H1 (cell line): Measurements from ENCODE around the gene B3GALT5. TPM values are rescaled to one million over a fixed set of nuclear protein-coding genes. Genes with fewer than 3 reads are reported as not detected.

Experiments
- CTCF ChIA-PET: fragments of 300-600 bp; sonication (Branson Sonifier 250); formaldehyde crosslinking; loops from one replicate; lab custom pipeline; 2021; ENCODE audit not compliant: partially characterized antibody; lab: Charles Lee
- POLR2A ChIA-PET: fragments of 300-600 bp; sonication (Branson Sonifier 250); formaldehyde crosslinking; loops from one replicate; lab custom pipeline; 2021; ENCODE audit warnings: inconsistent platforms; ENCODE audit not compliant: partially characterized antibody; lab: Charles Lee
- DNase-seq, 2 experiments: peaks; one replicate each; pipeline versions ENCODE4 v3.0.0 to v3.0.0-alpha.2; 2010 to 2022; ENCODE audit warnings: low spot score in 2 of 2, low read depth in 1 of 2, mixed read lengths in 1 of 2
- FAIRE-seq: peaks from 2 replicates; lab custom pipeline; 2011; peaks lifted over from hg19 to GRCh38; lab: Jason Lieb, UNC
- H2AFZ ChIP-seq: 2 replicates; pipeline ENCODE4 v1.8.1; 2012; ENCODE audit warnings: low read length, inconsistent platforms
- H2AK5ac ChIP-seq: 2 replicates; pipeline ENCODE4 v1.6.1; 2013; ENCODE audit warnings: low read depth, low read length
- H2BK120ac ChIP-seq: replicated peaks from 2 replicates; pipeline ENCODE3; 2013; ENCODE audit warnings: low read depth, low read length, inconsistent platforms
- H2BK12ac ChIP-seq: 2 replicates; pipeline ENCODE4 v1.6.1; 2013; ENCODE audit warnings: low read depth, low read length
- H2BK15ac ChIP-seq: 2 replicates; pipeline ENCODE4 v1.6.1; 2013; ENCODE audit warnings: low read length
- H2BK20ac ChIP-seq: 2 replicates; pipeline ENCODE4 v1.6.1; 2013; ENCODE audit warnings: low read length
- H2BK5ac ChIP-seq: 2 replicates; pipeline ENCODE4 v1.6.1; 2013; ENCODE audit warnings: low read depth, low read length
- H3K14ac ChIP-seq: 2 replicates; pipeline ENCODE4 v1.6.1; 2013; ENCODE audit warnings: inconsistent platforms; ENCODE audit not compliant: insufficient read length
- H3K18ac ChIP-seq: 2 replicates; pipeline ENCODE4 v1.6.1; 2013; ENCODE audit warnings: low read length; ENCODE audit errors: extremely low read depth
- H3K23ac ChIP-seq: 2 replicates; pipeline ENCODE4 v1.6.1; 2013; ENCODE audit warnings: inconsistent platforms; ENCODE audit not compliant: insufficient read length
- H3K23me2 ChIP-seq: 2 replicates; pipeline ENCODE4 v1.6.1; 2013; ENCODE audit warnings: low read depth, low read length
- H3K27ac ChIP-seq: 2 replicates; pipeline ENCODE4 v1.6.1; 2011; ENCODE audit warnings: low read depth, low read length, inconsistent platforms
- H3K27me3 ChIP-seq, 4 experiments: replicated peaks in 1 of 4; 1 replicate in 1 of 4; 2 replicates in 3 of 4; pipeline versions ENCODE4 v1.6.1 to v1.8.1; 2011 to 2013; ENCODE audit warnings: low read length in 3 of 4, mild to moderate bottlenecking in 3 of 4, inconsistent platforms in 2 of 4, mixed read lengths in 2 of 4, moderate library complexity in 1 of 4; ENCODE audit not compliant: control insufficient read depth in 3 of 4, insufficient read depth in 3 of 4; ENCODE audit errors: extremely low read depth in 1 of 4
- H3K36me3 ChIP-seq, 4 experiments: 2 replicates each; pipeline versions ENCODE4 v1.6.1 to v1.8.1; 2011 to 2013; ENCODE audit warnings: mild to moderate bottlenecking in 4 of 4, low read length in 3 of 4, moderate library complexity in 2 of 4, control low read depth in 1 of 4, inconsistent platforms in 1 of 4; ENCODE audit not compliant: insufficient read depth in 4 of 4, control insufficient read depth in 2 of 4
- H3K4ac ChIP-seq: replicated peaks from 2 replicates; pipeline ENCODE3; 2013; ENCODE audit warnings: low read length, low read depth, mixed read lengths, inconsistent platforms; ENCODE audit not compliant: insufficient read length
- H3K4me1 ChIP-seq, 4 experiments: replicated peaks in 1 of 4; 1 replicate in 1 of 4; 2 replicates in 3 of 4; pipeline versions ENCODE4 v1.6.1 to v1.8.1; 2011 to 2013; ENCODE audit warnings: low read length in 3 of 4, inconsistent platforms in 2 of 4, mixed read lengths in 1 of 4; ENCODE audit not compliant: insufficient read depth in 4 of 4, control insufficient read depth in 3 of 4
- H3K4me2 ChIP-seq, 2 experiments: 2 replicates each; pipeline versions ENCODE4 v1.6.1 to v1.8.1; 2011 to 2013; ENCODE audit warnings: low read depth in 2 of 2, low read length in 2 of 2, control low read depth in 1 of 2, inconsistent platforms in 1 of 2, mild to moderate bottlenecking in 1 of 2; ENCODE audit not compliant: insufficient read depth in 1 of 2
- H3K4me3 ChIP-seq, 4 experiments: fragments of 200-600, 300-600 bp in 1 of 4; sonication (generic), shearing (Covaris generic), sonication (Bioruptor Twin) in 1 of 4; 2 replicates each; pipeline versions ENCODE4 v1.5.1 to v1.8.1; 2011 to 2016; ENCODE audit warnings: low read length in 4 of 4, low read depth in 3 of 4, control low read depth in 2 of 4, inconsistent platforms in 2 of 4, mild to moderate bottlenecking in 2 of 4, mixed read lengths in 1 of 4, moderate library complexity in 1 of 4; ENCODE audit not compliant: insufficient read depth in 2 of 4; ENCODE audit errors: extremely low read depth in 1 of 4
- H3K56ac ChIP-seq: replicated peaks from 2 replicates; pipeline ENCODE3; 2013; ENCODE audit warnings: low read depth, mild to moderate bottlenecking, mixed read lengths, low read length, inconsistent platforms; ENCODE audit not compliant: insufficient read length
- H3K79me1 ChIP-seq: 2 replicates; pipeline ENCODE4 v1.6.1; 2013; ENCODE audit warnings: low read depth, low read length, control low read depth
- H3K79me2 ChIP-seq, 2 experiments: 2 replicates each; pipeline versions ENCODE4 v1.6.1 to v1.8.1; 2012 to 2013; ENCODE audit warnings: low read length in 2 of 2, mild to moderate bottlenecking in 2 of 2, inconsistent platforms in 1 of 2; ENCODE audit not compliant: insufficient read depth in 2 of 2, control insufficient read depth in 1 of 2
- H3K9ac ChIP-seq, 4 experiments: replicated peaks in 1 of 4; 1 replicate in 1 of 4; 2 replicates in 3 of 4; pipeline versions ENCODE4 v1.6.1 to v1.8.1; 2011 to 2013; ENCODE audit warnings: low read depth in 3 of 4, low read length in 3 of 4, control low read depth in 2 of 4, mild to moderate bottlenecking in 2 of 4, moderate library complexity in 2 of 4, inconsistent platforms in 1 of 4; ENCODE audit errors: extremely low read depth in 1 of 4
- H3K9me3 ChIP-seq, 2 experiments: 2 replicates each; pipeline versions ENCODE4 v1.6.1 to v1.8.1; 2012 to 2013; ENCODE audit warnings: mild to moderate bottlenecking in 2 of 2, moderate library complexity in 2 of 2, control low read depth in 1 of 2, inconsistent platforms in 1 of 2, low read depth in 1 of 2, low read length in 1 of 2, mixed read lengths in 1 of 2; ENCODE audit not compliant: insufficient read depth in 2 of 2
- H4K20me1 ChIP-seq, 2 experiments: replicated peaks in 1 of 2; 2 replicates each; pipeline versions ENCODE3 to v1.8.1; 2011 to 2013; ENCODE audit warnings: inconsistent platforms in 2 of 2, low read length in 2 of 2, mild to moderate bottlenecking in 1 of 2; ENCODE audit not compliant: insufficient read depth in 2 of 2, control insufficient read depth in 1 of 2
- H4K5ac ChIP-seq: 2 replicates; pipeline ENCODE4 v1.6.1; 2013; ENCODE audit warnings: low read length, low read depth, mixed read lengths, inconsistent platforms; ENCODE audit not compliant: insufficient read length
- H4K8ac ChIP-seq: 2 replicates; pipeline ENCODE4 v1.8.0; 2013; ENCODE audit warnings: mild to moderate bottlenecking, moderate library complexity, low read length, inconsistent platforms; ENCODE audit not compliant: insufficient read depth; ENCODE audit errors: extremely low read depth
- H4K91ac ChIP-seq: replicated peaks from 2 replicates; pipeline ENCODE3; 2013; ENCODE audit warnings: low read length, mixed read lengths, inconsistent platforms; ENCODE audit not compliant: insufficient read length
- CBX5 ChIP-seq: fragments of 300-800, 300-1000 bp; sonication (generic); IDR thresholded peaks from 2 replicates; pipeline ENCODE4 v1.7.1; 2016; ENCODE audit warnings: antibody characterized with exemption, low read length, low read depth
- CREB1 ChIP-seq: IDR thresholded peaks from 2 replicates; pipeline ENCODE4 v1.6.1; 2012; ENCODE audit warnings: inconsistent platforms
- E2F6 ChIP-seq: IDR thresholded peaks from 2 replicates; pipeline ENCODE4 v1.6.1; 2012; ENCODE audit warnings: inconsistent platforms
- FOSL1 ChIP-seq: IDR thresholded peaks from 2 replicates; pipeline ENCODE4 v1.6.1; 2011; ENCODE audit warnings: mild to moderate bottlenecking, low read depth, low read length, moderate library complexity; ENCODE audit not compliant: insufficient read depth
- GTF2F1 ChIP-seq: IDR thresholded peaks from 2 replicates; pipeline ENCODE4 v1.6.1; 2012; ENCODE audit warnings: low read depth, low read length, improper control_type of control experiment, borderline replicate concordance
- RXRA ChIP-seq: IDR thresholded peaks from 2 replicates; pipeline ENCODE4 v1.6.1; 2011; ENCODE audit warnings: low read depth, mild to moderate bottlenecking, low read length, moderate library complexity; ENCODE audit not compliant: insufficient read depth
- SIX5 ChIP-seq: IDR thresholded peaks from 2 replicates; pipeline ENCODE4 v1.6.1; 2011; ENCODE audit warnings: mild to moderate bottlenecking, low read depth, low read length
- TAF1 ChIP-seq: IDR thresholded peaks from 2 replicates; pipeline ENCODE4 v1.6.1; 2011; ENCODE audit warnings: mild to moderate bottlenecking, low read depth, low read length
- ZNF274 ChIP-seq: IDR thresholded peaks from 2 replicates; pipeline ENCODE4 v1.7.0; 2012; ENCODE audit warnings: low read length, borderline replicate concordance; ENCODE audit errors: extremely low read depth
- WGBS, 2 experiments: shearing (Covaris generic) in 1 of 2; methylation state at CpG; one replicate each; pipeline versions ENCODE4 v1.1.6 to v1.1.7; 2013 to 2015; ENCODE audit warnings: low lambda C conversion rate in 2 of 2, mixed read lengths in 2 of 2, inconsistent platforms in 1 of 2, low coverage in 1 of 2, missing lambda C conversion rate in 1 of 2; ENCODE audit not compliant: insufficient replicate concordance in 2 of 2, insufficient coverage in 1 of 2, insufficient read length in 1 of 2; ENCODE audit errors: extremely low coverage in 1 of 2, missing lambda C conversion rate in 1 of 2; 5-methylcytosine and 5-hydroxymethylcytosine counted together
- polyA plus RNA-seq, 7 experiments: library from polyadenylated mRNA; depleted of rRNA in 3 of 7; stranded (reverse) in 5 of 7; unstranded in 2 of 7; fragments of >200 nt in 5 of 7; fragments of 200-250 nt in 2 of 7; gene quantifications; 1 replicate in 5 of 7; 2 replicates in 1 of 7; 4 replicates in 1 of 7; pipeline versions ENCODE4 v1.2.1 to v1.2.3, GENCODE V29; 2011 to 2013; ENCODE audit warnings: missing spikeins in 2 of 7, mixed read lengths in 2 of 7
- total RNA-seq: library from RNA; stranded (reverse); fragmentation: NEBNext Ultra II Directional; extraction: Animal tissue kit (Norgen Biotek cat#: 25700); gene quantifications from 2 replicates; pipeline ENCODE4 v1.2.1, GENCODE V29; 2021
- TF ChIP-seq, protein P1 (sequence below): IDR thresholded peaks from 2 replicates; pipeline ENCODE4 v1.6.1; 2011; ENCODE audit warnings: low read depth, mild to moderate bottlenecking, low read length; ENCODE audit not compliant: insufficient read depth
- TF ChIP-seq, protein P2 (sequence below): IDR thresholded peaks from 2 replicates; pipeline ENCODE4 v1.6.1; 2011; ENCODE audit warnings: low read length, improper control_type of control experiment

B3GALT5 gene
- total and polyA plus RNA-seq, 2 of the 8 experiments (the other 6 are each of a cell fraction or from before 2014, with no cell fraction given) = 11.9 to 25.1 TPM

GRCh38 chr21:39667353-39667891 lies 54.7 kb downstream of the B3GALT5 start:
- no peak overlapping the region for H3K56ac ChIP-seq
- no peak overlapping the region for H2BK15ac ChIP-seq
- no peak overlapping the region for H2BK20ac ChIP-seq
- peaks cover 2% of the 10 kb centered on the region; the same call in 1 of the 2 replicates for H3K79me1 ChIP-seq
- H2AK5ac ChIP-seq = no peak overlapping the region
- FAIRE-seq (no peak), DNase-seq (no peak)
- no peaks in the 10 kb centered on the region for H3K23me2 ChIP-seq
- no peak overlapping the region for H3K14ac ChIP-seq
- POLR2A ChIA-PET = interaction anchor here (1.2 to 1.5 kb wide), 2 partner anchors 9 to 11 kb away, joined by 3 to 4 read pairs; no protein-coding TSS in a partner anchor
- H3K23ac ChIP-seq = no peak overlapping the region
- no peak overlapping the region for H3K4me2 ChIP-seq
- no peaks in the 10 kb centered on the region for H3K9me3 ChIP-seq
- H2BK5ac ChIP-seq = no peak overlapping the region
- 95% methylated on average over 10 of the region's 10 CpGs; no CpG with 5 or more reads in 1 of the 2 experiments for WGBS, 2 experiments
- H3K4me1 ChIP-seq = no peaks in the 10 kb centered on the region; a peak in 1 of 7 replicates
- no peak overlapping the region for H2BK120ac ChIP-seq
- H3K4ac ChIP-seq = no peak overlapping the region
- H4K5ac ChIP-seq = no peak overlapping the region
- H3K4me3 ChIP-seq = no peak overlapping the region
- no peak overlapping the region for H2BK12ac ChIP-seq
- peaks cover 4 to 29% (median 18%) of the 10 kb centered on the region in 4 experiments; a peak in 7 of 8 replicates for H3K36me3 ChIP-seq
- H3K27me3 ChIP-seq = no peaks in the 10 kb centered on the region
- no peak overlapping the region for H3K9ac ChIP-seq
- no peak overlapping the region for H4K91ac ChIP-seq
- H4K20me1 ChIP-seq = peaks cover 0 to 1% of the 10 kb centered on the region in 2 experiments
- H3K79me2 ChIP-seq = peaks cover 0 to 3% of the 10 kb centered on the region in 2 experiments; a peak in 2 of 4 replicates
- H4K8ac ChIP-seq = peak overlapping the region; percentile 5; the same call in 1 of the 2 replicates
- no peak overlapping the region for H3K18ac ChIP-seq
- no peak overlapping the region for H2AFZ ChIP-seq
- CTCF ChIA-PET = interaction anchor here (0.6 to 1.1 kb wide), 6 partner anchors 8 to 149 kb away, joined by 3 to 5 read pairs (median 4); no protein-coding TSS in a partner anchor
- no peak overlapping the region for H3K27ac ChIP-seq
- no peak for TF ChIP-seq FOSL1
- no peak for TF ChIP-seq ZNF274
- no peak for TF ChIP-seq E2F6
- TF ChIP-seq RXRA = no peak
- TF ChIP-seq SIX5 = no peak
- TF ChIP-seq, protein P1, sequence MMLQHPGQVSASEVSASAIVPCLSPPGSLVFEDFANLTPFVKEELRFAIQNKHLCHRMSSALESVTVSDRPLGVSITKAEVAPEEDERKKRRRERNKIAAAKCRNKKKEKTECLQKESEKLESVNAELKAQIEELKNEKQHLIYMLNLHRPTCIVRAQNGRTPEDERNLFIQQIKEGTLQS = no peak
- TF ChIP-seq, protein P2, sequence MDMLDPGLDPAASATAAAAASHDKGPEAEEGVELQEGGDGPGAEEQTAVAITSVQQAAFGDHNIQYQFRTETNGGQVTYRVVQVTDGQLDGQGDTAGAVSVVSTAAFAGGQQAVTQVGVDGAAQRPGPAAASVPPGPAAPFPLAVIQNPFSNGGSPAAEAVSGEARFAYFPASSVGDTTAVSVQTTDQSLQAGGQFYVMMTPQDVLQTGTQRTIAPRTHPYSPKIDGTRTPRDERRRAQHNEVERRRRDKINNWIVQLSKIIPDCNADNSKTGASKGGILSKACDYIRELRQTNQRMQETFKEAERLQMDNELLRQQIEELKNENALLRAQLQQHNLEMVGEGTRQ = no peak
- no peak for TF ChIP-seq GTF2F1
- no peak for TF ChIP-seq CREB1
- TF ChIP-seq TAF1 = no peak
- no peak for TF ChIP-seq CBX5
